Activated CD4-positive, alpha-beta T cell treated with anti-CD3 and anti-CD28 coated beads, Interleukin-10, Interleukin-2, amounts not matched to agents 100 ng/mL and 50 ng/mL, durations not matched to agents 16 hours and 8 hours (primary cell): ENCODE results near the gene RCAN1.

Experiments used
- DNase-seq: peaks from one replicate; pipeline ENCODE4 v3.0.0-alpha.2; 2020

The RCAN1 gene

DNA sequence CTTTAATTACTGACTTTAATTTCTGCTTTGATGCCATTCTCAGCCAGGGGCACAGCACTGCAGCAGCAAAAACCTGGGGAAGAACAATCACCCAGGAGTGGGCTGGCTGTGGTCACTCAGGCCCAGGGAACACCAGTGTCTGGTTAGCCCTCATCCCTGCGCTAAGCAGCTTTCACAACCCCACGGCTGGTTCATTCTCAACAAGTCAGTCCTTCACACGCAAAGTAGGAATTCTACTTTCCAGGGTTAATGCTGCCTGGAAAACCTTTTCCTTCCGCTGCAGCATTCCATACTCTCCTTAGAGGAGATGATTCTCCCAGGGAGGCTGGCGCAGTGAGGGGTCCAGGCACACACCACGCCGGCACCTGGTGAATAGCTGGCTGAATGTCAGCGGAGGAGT lies 78.6 kb downstream of the RCAN1 start:
- no peak for DNase-seq

GRCh38 chr21:34535886-34536285 lies 79.0 kb downstream of the RCAN1 start:
- no peak for DNase-seq

DNA sequence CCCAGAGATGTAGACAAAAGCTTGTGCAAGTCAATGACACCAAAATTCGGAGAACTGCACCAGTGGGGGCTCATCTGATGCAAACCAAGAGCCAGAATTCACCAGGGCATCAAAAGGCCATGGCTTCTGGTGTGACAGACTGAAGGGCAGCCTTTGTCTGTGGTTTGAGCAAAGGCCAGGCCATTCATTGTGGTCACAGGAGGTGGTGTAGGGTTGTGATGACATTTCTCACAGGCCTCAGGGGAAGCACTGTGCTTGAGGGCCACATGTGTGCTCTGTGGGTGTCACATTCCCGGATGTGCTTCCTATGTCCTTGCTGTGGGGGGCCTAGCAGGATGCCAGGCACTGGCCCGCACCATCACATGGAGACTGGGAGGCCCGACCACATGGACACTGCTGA lies 80.4 kb downstream of the RCAN1 start:
- peak; percentile 13 for DNase-seq

DNA sequence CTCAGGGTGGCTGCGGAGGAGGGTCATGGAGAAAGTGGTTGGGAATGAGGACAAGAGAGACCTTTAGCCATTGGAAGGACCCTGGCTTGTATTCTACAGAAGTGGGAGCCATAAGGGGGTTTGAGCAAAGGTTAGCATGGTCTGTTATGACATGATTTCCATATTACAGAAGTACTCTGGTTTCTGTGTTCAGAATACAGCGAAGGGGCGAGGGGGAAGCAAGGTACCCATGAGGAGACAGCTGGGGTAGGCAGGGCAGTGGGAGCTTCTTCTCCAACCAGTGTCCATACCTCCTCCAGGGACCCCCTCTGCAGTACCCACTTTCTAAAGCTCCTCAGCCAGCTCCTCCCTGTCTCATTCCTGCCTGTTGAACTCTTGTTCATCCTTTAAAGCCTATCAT lies 81.0 kb downstream of the RCAN1 start:
- DNase-seq, result no peak

DNA sequence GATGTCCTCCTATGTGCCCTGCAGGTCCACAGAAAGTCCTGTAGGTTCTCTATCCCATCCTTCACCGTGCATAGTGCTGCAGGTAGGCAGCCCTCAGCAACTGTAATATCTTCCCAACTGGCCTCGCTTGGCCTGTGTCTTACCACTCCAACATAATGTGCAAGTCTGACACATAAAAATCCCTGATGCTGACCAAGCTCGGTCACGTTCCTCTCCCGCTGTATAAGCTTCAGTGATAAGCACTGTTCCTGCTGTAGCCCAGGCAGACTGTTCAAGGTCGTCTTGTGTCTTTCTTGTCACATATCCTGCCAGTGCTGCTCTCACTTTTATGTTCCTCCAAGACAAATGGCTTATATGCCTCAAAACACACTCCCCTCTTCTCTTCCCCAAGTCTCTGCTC lies 83.5 kb downstream of the RCAN1 start:
- no peak for DNase-seq

GRCh38 chr21:34530261-34530660 lies 84.7 kb downstream of the RCAN1 start:
- no peak for DNase-seq

GRCh38 chr21:34528131-34528561 lies 86.8 kb downstream of the RCAN1 start:
- no peak for DNase-seq

DNA sequence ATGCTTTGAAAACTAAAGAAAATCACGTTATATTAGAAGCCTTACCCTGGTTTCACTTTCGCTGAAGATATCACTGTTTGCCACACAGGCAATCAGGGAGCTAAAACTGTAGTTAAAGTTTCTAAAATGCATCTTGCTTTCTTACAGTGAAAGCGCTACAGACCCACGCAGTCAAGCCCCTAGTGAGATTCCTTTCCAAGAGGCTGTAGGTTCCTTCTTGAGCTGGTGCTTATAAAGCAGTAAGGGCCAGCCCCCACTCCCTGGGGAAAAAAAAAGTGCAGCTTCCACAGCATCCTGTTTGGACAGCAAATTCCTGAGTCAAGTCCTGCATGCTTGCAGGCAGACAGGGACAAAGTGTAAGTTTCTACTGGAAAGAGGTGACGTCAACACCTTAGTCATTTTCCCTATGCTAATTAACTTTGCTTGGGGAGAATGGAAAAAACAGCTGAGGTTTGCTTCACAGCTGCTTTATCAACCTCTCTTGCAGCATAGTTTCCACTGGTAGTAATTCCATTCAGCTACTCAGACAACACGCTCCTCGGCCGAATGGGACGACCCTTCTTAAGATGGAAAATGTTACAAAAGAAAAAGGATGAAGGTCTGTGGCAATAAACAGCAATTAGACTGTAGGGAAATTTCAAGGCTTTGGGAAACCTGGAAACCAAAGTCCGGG lies 88.2 kb downstream of the RCAN1 start:
- DNase-seq, result peak; percentile 59

DNA sequence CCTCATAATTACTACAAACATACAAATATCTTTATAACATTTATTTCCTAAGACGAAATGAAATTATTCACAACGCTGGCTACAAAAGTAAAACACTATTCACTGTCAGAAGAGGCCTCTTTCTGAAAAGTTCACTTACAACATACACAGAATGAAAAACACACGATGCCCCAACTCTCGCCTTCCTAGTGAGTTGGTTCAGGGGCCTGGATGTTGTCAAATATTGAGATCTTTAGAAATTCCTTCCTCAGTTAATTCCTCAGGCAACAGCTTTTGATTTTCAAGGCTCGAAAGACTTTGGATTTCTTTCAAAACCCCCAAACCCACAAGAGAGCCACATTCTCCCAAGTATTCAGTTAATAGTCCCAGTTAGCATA lies 88.7 kb downstream of the RCAN1 start:
- DNase-seq, result no peak

GRCh38 chr21:34524646-34525601 lies 90.0 kb downstream of the RCAN1 start:
- no peak for DNase-seq

DNA sequence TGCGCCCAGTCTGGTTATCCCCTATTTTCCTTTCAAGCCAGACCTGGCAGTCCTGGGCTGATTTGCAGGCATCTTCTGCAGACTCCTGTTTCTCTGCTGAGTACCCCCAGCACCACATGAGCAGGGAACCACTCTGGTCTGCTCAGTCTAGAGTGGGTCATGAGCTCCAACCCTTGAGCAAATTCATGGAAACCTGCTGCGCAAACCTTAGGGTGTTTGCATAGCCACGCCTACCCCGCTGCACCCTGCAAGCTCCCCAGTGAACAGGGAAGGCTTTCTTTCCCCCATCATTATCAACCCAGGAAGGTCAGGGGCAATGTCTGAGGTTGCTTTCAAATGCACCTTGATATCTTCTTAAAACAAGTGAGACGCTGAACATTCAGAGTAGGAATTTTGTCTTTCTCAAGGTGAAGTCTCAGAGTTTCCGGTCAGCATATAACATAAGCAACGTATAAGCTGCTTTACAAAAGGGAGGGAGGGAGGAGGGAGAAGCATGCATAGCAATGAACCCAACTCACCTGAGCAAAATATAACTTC lies 91.8 kb downstream of the RCAN1 start:
- no peak for DNase-seq

DNA sequence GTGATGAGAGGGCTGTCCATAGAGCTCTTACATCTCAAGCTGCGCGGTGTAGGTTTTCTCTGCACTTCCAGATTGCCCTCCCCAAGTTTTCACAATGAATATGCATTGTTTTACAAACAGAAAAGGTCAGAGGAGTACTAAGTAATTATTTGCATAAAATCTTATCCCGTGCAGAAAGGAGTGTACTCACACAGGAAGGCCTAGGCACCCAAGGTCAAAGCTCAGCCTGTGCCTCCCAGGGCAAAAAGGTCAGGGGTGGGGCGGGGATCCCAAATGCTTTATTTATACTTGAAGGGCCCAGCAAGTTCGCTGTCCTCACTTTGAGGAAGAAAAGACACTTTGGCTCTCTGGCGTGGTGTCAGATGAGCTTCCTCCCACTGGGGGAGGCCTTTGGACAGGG lies 92.6 kb downstream of the RCAN1 start:
- DNase-seq, result no peak

DNA sequence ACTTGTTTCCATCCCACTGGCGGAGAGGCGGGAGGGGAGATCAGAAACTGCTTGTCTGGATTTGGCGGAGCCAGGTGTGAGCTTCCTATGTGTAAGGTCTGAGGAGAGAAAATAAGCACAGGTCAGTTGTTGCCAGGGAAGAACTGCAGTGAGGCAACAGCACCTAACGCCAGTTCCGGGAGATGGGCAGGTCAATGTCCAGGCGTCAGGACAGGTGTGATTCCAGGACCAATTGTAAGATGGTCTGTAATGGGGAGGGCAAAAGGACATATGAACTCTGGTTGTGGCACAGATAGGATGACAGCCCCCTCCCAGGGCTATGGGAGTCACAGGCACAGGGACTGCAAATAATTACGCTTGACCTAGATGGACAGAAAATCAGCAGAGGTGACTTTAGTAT lies 93.4 kb downstream of the RCAN1 start:
- DNase-seq, result no peak

DNA sequence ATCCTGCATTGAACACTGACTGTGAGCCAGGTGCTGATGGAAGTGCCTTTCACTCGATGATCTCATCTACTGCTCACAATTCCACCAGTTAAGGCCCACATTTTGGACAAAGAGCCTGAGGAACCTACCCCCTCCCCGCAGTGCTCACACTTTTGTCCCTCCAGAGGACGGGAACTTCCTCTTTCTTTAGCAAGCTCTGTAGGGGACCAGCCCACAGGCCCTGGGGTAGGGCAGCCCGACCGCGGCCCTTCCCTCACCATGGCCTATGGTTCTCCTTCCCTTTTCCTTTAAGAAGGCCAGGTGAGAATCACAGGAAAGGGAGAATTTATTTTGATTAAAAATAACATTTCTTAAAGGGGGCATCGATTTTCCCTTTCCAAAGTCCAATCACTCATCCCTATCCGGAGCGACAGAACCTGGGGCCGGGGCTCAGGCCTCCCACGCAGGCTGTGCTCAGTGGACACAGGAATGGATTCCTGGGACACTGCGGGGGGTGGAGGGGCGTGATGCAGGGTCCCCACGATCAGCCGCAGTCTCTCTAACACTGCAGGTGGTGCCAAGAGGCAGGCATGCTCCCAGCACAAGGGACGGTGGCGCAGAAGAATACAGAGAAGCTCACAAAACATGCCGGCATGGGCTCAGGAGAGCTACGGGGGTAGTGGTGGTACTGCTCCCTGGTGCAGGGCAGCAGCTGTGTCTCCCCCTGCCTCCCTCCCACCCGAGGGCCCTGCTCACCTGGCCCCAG lies 94.0 kb downstream of the RCAN1 start:
- no peak for DNase-seq

GRCh38 chr21:34520281-34520680 lies 94.6 kb downstream of the RCAN1 start:
- no peak for DNase-seq

DNA sequence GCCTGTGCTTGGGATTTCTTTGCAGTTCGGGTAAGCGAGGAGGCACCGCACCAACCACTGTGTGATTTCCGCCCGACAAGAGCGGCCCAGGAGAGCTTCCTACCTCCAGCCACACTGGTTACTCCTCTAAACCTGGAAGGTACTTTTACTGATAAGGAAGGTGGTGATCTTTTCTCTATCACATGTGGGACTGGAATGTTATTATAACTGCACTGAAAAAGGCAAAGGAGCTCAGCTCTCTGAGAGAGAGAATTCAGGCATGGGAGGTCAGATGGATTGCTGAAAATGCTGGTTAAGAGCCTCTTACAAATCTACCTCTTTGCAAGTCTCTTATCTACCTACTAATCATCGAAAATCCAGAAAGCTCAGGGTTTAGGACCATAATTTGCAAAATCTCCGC lies 95.2 kb downstream of the RCAN1 start:
- no peak for DNase-seq

GRCh38 chr21:34519016-34519415 lies 95.9 kb downstream of the RCAN1 start:
- no peak for DNase-seq

DNA sequence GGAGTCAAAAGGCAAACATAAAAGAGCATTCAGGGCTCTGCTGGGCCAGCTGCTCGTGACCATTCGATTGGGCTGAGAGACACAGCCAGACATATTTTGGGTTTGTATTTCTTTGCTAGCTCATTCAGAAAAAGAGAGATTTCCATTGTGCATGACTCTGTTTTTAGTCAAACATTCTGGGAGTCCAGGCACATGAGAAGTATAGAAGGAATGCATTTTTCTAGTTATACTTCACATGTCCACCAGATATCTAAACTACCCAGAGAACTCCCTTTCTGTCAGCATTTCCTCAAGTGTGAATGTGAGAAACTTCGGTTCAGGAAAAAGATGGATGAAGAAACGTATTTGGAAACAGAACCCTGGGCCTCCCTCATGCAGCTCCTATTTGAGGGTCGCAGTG lies 96.6 kb downstream of the RCAN1 start:
- DNase-seq, result no peak

- DNase-seq, result peak; percentile 45
These were observed 97.2 kb downstream of the RCAN1 start for GRCh38 chr21:34517491-34518245.

DNA sequence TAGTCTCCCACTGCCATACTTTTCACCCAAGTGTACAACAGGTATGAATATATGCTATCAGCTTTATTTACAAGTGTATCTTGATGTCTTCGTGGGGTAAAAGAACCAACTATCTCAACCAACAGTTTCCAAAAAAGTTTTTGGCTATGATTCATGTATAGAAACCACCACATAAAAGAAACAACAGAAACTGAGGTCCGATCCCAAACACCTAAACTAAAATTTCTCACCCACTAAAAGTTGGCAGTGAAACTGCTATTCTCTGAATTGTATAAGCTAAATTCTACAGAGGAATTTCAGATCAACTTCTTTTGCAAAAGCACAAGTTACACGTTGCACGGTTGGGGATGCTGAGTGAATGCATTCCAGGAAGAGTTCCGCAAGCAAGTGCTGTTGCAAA lies 97.9 kb downstream of the RCAN1 start:
- no peak for DNase-seq

DNA sequence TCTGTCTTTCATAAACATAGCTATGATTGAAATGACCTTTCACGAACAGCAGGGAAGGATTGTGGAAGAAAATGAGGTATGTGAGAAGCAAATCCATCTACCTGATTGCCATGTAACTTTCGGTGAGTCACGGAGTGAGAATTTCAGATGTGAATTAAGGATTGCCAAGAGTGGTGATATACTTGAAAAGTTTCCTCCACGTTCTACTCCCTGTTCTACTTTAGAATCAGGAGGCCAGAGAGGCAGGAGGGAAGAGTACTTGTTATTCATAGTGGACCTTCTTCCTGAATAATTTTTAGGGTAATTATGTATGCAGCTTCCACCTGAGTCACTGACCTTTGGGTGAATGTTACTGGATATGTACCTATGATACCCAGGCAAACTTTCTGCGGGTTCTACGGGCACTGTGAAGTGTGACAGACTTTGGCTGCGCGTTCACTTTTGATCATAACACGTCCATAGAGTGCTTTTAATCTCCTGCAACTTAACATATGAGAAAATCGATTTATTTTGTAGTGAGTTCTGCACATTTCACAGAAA lies 100.3 kb downstream of the RCAN1 start:
- no peak for DNase-seq

- DNase-seq, result no peak
These were observed 101.7 kb downstream of the RCAN1 start for GRCh38 chr21:34513129-34513675.
